Activated CD4-positive, alpha-beta T cell treated with anti-CD3 and anti-CD28 coated beads, Interleukin-2, Interleukin-6, amounts not matched to agents 100 ng/mL and 50 ng/mL, durations not matched to agents 16 hours and 8 hours (primary cell): ENCODE measurements around the gene EDIL3.
"Not testable (repeated sequence)": the region's sequence is repeated elsewhere in the genome, so short reads cannot be mapped to it uniquely, and the experiment has no call there.

Experiments
- DNase-seq: peaks from one replicate; pipeline ENCODE4 v3.0.0-alpha.2; 2020

EDIL3 gene

GRCh38 chr5:84255315-84255714 lies 129.4 kb downstream of the EDIL3 start:
- DNase-seq = no peak

DNA sequence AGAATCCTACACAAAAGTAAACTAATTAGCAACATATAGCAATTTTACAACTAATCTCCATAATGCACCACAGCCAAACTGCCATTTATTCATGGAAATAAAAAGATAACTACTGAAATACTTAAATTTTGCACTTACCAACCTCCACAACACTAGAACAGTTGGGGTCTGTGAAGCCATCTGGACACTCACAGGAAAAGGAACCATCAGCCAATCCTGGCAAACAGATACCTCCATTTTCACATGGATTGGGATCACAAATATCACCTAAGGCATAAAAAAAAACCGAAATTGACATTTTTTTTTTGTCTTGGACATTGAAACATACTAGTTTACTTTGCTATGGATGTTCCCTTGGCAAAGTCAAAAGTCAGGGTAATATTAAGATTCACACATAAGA lies 130.7 kb downstream of the EDIL3 start:
- DNase-seq = no peak

- no peak for DNase-seq
These were observed 133.2 kb downstream of the EDIL3 start for GRCh38 chr5:84251503-84251902.

DNA sequence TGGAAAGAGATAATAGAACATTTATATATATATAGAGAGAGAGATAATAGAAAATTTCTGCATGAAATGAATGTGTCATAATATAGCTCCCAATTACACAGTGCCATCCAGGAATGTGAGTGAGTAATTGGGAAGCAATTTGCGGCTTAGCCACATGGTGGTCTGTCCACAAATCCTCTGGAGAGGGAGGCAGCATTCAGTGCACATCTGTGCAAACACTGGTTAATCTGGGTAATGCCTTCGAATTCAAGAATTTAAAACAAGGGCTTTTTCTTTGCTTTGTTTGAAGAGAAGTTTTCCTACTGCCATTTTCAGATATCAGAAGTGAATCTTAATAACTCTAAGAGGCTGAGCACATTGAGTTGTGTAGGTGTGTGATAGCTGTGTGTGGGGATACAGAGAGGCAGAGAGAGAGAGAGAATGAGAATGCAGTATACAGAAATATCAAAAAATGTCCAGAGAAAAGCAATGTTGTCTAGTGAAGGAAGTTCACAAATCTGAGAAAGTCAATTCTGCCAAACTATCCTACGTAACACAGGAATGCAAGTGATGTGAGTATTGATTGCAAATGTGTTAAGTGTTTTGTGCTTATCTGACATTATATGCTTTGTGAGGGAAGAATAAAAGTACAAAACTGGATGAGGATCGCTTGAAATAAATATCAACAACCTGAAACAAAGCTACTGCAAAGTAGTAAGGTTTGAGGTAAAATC lies 134.6 kb downstream of the EDIL3 start:
- no peak for DNase-seq

DNA sequence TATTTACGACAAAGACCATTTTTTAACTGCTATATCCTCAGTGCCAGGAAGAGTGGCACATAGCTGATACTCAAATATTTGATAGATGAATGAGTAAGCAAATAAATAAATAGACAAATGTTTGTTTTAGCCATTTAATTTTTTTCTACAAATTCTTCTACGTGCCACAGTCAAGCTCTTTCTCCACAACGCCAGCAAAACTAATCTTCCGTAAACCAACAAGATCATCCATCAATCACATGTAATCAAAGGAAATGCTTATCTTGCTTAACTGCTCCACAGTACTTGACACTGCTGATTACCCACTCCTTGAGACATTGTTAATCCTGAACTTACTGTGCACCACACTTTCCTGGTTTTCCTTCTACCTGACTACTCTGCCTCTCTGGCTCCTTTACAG lies 136.7 kb downstream of the EDIL3 start:
- DNase-seq = no peak

DNA sequence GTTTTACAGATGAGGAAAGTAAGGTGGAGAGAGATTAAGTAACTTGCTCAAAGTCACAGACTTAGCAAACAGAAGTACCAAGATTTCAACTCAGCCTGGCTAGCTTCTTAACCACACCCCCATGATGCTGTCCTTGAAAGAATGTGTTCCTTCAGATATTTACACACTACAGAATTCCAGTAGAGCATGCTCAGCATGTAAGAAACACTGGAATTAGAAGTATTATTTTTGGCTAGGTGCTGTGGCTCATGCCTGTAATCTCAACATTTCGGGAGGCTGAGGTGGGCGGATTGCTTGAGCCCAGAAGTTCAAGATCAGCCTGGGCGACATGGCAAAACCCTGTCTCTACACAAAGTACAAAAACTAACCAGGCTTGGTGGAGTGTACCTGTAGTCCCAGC lies 142.4 kb downstream of the EDIL3 start:
- no peak for DNase-seq

- DNase-seq = no peak
These were observed 145.2 kb downstream of the EDIL3 start for GRCh38 chr5:84239494-84239893.

DNA sequence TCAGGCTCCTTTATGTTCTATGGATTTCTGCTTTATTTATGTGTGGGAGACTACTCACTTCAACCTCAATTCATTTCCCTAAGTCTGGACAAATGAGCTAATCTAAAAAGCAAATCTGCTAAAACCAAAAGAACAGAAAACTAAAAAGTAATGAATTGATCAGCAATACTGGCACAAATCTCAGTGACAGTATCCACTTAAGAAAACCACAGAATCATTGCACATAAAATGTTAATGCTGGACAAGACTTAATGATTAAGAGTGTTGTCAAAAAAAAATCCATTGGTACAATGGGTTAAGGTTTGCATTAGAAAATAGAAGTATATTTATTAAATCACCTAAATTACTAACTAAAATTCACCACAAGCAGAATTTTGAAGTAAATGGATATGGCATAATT lies 147.6 kb downstream of the EDIL3 start:
- DNase-seq = no peak

- DNase-seq = no peak
These were observed 153.2 kb downstream of the EDIL3 start for GRCh38 chr5:84231433-84231832.

GRCh38 chr5:84229045-84229444 lies 155.6 kb downstream of the EDIL3 start:
- DNase-seq = no peak

- DNase-seq = no peak
These were observed 156.4 kb downstream of the EDIL3 start for GRCh38 chr5:84228266-84228665.

DNA sequence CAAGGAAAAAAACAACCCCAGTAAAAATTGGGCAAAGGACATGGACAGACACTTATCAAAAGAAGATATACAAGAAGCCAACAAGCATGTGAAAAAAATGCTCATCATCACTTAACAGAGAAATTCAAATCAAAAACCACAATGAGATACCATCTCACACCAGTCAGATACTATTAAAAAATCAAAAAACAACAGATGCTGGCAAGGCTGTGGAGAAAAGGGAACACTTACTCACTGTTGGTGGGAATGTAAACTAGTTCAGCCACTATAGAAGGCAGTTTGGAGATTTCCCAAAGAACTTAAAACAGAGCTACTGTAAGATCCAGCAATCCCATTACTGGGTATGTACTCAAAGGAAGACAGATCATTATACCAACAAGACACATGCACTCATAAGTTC lies 157.4 kb downstream of the EDIL3 start:
- no peak for DNase-seq

DNA sequence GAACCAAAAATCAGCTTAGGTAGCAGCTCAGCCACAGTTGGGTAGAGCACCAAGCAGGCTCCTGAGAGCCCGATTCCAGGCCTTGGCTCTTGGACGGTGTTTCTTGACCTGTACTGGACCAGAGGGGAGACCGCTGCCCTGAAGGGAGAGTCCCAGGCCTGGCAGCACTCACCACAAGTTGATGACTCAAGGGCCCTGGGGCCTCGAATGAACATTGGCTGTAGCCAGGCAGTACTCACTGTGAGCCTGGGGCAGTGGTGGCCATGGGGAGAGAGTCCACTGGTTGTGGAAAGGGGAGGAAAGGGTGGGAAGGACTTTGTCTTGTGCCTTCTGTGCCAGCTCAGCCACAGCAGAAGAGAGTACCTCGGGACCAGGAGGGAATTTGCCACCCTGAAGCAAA lies 166.1 kb downstream of the EDIL3 start:
- DNase-seq = no peak

DNA sequence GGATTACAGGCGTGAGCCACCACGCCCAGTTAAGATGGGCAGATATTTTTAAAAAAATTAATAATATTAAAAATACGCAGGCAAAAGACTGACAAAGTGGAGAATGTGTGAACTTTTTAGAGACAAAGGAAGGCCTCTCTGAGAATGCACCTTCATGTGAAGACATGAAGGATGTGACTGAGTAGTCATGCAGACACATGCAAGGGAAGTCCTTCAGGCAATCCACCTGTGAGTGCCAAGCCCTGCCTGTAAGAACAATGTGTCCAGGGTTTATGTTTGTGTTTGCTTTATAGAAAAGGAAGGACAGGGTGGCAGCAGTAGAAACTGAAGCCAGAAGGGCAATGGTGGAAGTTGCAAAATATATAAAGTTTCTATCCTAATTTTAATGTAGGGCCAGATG lies 169.2 kb downstream of the EDIL3 start:
- no peak for DNase-seq

GRCh38 chr5:84213861-84214260 lies 170.8 kb downstream of the EDIL3 start:
- DNase-seq = no peak

DNA sequence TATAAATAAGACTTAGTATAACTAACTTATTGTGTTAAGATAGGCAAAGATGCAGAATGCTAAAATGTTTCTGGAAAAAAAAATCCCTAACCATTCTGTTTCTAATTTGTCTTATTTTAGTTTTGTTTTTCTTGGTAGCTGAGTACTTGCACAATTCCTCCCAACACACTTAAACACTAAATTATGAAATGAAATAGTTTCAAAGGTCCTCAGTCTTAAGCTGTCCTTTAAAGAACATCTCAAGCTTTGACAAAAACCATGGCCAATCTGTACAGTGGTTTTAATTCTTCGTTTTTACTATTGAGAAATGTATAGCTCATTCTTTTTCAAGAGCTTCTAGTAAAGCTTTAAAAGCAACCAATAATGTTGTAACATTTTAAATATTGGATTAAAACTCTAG lies 171.5 kb downstream of the EDIL3 start:
- DNase-seq = no peak

GRCh38 chr5:84204772-84205171 lies 179.9 kb downstream of the EDIL3 start:
- no peak for DNase-seq

GRCh38 chr5:84202136-84202535 lies 182.5 kb downstream of the EDIL3 start:
- no peak for DNase-seq

DNA sequence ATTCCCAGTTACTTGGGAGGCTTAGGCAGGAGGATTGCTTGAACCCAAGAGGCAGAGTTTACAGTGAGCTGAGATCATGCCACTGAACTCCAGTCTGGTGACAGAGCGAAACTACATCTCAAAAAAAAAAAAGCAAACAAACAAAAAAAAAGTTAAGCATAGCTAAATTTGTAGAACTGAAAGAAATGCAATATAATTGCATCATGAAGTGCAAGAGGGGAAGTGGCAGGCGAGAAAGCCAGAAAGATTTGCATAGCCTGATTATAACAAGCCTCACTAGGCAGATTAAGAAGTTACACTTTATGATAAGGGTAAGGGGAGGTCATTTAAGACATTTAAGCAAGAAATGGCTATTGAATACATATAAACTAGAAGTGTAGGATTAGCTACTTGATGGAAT lies 187.1 kb downstream of the EDIL3 start:
- no peak for DNase-seq

DNA sequence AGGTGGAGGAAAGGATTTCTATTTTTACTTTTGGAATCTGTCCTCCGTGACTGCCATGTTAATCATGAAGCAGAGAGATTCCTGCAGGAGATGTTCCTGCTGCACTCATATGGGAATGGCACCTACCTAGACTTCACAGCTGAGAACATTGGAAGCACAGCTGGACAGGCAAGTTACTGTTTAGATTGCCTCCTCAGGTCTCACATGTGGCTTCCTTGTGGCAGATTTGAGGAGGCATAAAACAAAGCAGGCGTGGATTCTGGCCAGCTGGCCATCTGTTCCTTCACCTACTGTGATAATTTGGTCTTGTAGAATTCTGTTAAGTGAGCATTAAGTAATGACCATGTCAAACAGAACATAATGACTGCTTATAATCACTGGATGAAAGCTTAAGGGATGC lies 193.4 kb downstream of the EDIL3 start:
- DNase-seq = no peak

DNA sequence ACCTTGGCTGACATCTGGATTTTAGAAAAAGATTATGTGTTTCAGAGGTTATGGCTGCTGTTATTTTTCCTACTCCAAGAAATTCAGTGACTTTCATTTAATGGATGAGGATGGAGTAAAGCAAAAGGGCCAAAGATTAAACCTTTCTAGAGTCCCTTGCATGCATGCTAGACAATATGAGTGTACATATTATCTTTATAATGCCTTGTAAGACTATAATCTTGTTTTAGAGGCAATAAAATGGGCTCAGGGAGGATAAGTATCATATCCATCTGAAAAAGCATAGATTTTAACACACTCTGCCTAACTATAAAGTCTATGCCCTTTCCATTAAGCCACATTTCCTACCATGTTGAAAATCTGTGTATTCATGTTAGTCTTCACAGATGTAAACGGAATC lies 199.8 kb downstream of the EDIL3 start:
- no peak for DNase-seq

DNA sequence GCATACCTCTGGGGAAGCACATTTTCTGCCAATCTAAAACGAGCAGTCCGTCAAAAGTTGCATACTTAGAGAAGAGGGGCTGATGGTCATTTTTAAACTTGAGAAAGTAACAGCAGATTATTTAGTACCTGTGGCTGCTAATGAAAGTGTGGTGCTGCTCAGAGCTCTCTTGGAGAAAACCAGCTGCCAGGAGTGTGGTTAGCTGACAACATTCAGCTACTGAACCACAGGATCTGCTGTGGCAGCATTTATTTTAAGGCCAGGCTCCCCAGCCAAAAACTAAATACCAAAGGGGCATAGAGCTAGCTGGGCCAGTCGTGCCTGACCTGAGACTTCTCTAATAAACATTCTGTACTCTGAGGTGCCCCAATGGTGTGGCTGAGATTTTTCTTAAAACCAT lies 203.6 kb downstream of the EDIL3 start:
- no peak for DNase-seq

DNA sequence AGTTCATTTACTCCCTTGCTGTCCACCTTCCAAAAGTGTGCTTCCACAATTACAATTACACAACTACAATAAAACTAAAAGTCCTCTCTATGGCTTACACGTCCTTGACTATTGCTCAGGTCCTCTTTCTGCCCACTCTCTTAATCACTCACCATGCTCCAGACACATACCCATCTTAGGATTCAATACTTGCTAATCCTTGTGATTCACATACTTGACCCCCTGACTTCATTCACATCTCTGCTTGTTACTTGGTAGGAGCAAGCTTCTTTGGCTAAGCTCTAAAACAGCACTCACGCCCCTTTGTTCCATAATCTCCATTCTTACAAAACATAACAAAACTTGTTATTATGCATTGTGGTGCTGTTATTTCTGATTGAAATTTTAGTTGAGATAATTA lies 215.8 kb downstream of the EDIL3 start:
- DNase-seq = no peak

GRCh38 chr5:84163671-84164070 lies 221.0 kb downstream of the EDIL3 start:
- DNase-seq = no peak

DNA sequence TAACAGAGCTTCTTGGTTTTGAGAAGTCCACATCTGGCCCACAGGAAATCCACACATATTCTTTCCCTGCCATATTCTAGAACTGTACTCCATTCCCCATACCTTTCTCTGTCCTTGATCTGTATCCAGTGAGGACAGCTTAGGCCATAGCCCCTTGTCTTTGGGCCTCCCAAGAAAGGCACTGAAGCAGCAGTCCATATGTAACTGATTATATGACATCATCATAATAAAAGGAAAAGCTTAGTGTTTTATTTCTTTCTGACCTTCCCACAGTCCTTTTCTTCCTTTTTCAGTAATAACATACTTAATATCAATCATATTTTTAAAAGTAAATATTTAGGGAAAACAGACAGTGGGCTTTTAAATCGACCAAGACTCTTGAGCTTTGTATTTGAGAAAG lies 222.0 kb downstream of the EDIL3 start:
- no peak for DNase-seq

GRCh38 chr5:84160650-84161049 lies 224.0 kb downstream of the EDIL3 start:
- not testable (repeated sequence) for DNase-seq
